Peyer's patch (tissue), 4 donors: Measurements from ENCODE around the gene PARD6B. TPM values are rescaled to one million over a fixed set of nuclear protein-coding genes. Genes with fewer than 3 reads are reported as not detected.

Experiments used
- DNase-seq, 3 donors: peaks; one replicate each; pipeline ENCODE4 v3.0.0-alpha.2; 2017 to 2019
- H3K27ac ChIP-seq, 4 donors: fragments of 200-600 bp; sonication (generic); one replicate each; pipeline ENCODE4 v1.5.1; 2016 to 2019
- H3K27me3 ChIP-seq, 2 donors: fragments of 200-600 bp; sonication (generic); one replicate each; pipeline ENCODE4 v1.5.1; 2019
- H3K36me3 ChIP-seq, 3 donors: fragments of 200-600 bp; sonication (generic); one replicate each; pipeline ENCODE4 v1.5.1; 2016 to 2019
- H3K4me1 ChIP-seq, 4 donors: fragments of 200-600 bp; sonication (generic); one replicate each; pipeline ENCODE4 v1.5.1; 2016 to 2019
- H3K4me3 ChIP-seq, 4 donors: fragments of 200-600 bp; sonication (generic); 1 replicate in 3 of 4; 2 replicates in 1 of 4; pipeline ENCODE4 v1.5.1; 2016 to 2019; ENCODE audit warnings: mild to moderate bottlenecking in 1 of 4
- H3K9me3 ChIP-seq, 4 donors: fragments of 200-600 bp; sonication (generic); one replicate each; pipeline ENCODE4 v1.5.1; 2016 to 2019; ENCODE audit warnings: mild to moderate bottlenecking in 1 of 4
- POLR2A ChIP-seq, 2 donors: fragments of 450-650 bp; IDR thresholded peaks; one replicate each; pipeline ENCODE4 v1.5.1; 2017; ENCODE audit warnings: antibody characterized with exemption in 2 of 2, mild to moderate bottlenecking in 2 of 2, moderate library complexity in 2 of 2
- total RNA-seq, 4 donors: library from RNA; depleted of rRNA; stranded (reverse); fragments of >200 nt; gene quantifications; one replicate each; pipeline ENCODE4 v1.1.0, GENCODE V29; 2016
- TF ChIP-seq, protein P1 (sequence below), 6 experiments: fragments of 450-650 bp in 4 of 6; fragments of 200-600 bp in 2 of 6; sonication (generic) in 1 of 6; IDR thresholded peaks; one replicate each; pipeline ENCODE4 v1.5.1; 2017 to 2019; ENCODE audit warnings: antibody characterized with exemption in 6 of 6, mild to moderate bottlenecking in 3 of 6, moderate library complexity in 1 of 6

The PARD6B gene
- total RNA-seq, 4 donors from 2014 or later, result 6.6 to 27.0 (median 18.4) TPM

DNA sequence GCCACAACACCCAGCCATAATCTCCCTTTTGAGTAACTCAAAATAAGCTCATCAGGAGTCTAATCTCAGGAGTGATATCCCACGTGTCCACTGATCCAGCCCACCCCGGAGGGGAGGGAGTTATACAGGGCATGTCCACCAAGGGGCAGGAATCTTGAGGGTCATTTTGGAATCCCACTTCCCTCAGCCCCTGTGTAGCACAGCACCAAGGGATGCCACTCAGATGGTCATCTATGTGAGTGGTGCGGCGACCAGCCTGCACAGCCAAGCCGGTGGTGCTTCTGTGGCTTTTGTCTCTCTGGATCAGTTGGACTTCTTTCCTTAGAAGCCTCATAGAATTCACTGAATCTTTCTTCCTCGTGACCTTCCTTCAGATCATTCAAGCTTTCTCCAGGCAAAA, 52.5 kb downstream of the PARD6B start:
- H3K27ac ChIP-seq, result no peak overlapping the region
- H3K9me3 ChIP-seq, result no peaks in the 10 kb centered on the region
- no peak overlapping the region for H3K4me3 ChIP-seq
- no peaks in the 10 kb centered on the region for H3K27me3 ChIP-seq
- H3K36me3 ChIP-seq, result no peaks in the 10 kb centered on the region
- no peaks in the 10 kb centered on the region for H3K4me1 ChIP-seq
- no peak for TF ChIP-seq POLR2A (IDR thresholded peaks at IDR 0.05)
- TF ChIP-seq, protein P1, sequence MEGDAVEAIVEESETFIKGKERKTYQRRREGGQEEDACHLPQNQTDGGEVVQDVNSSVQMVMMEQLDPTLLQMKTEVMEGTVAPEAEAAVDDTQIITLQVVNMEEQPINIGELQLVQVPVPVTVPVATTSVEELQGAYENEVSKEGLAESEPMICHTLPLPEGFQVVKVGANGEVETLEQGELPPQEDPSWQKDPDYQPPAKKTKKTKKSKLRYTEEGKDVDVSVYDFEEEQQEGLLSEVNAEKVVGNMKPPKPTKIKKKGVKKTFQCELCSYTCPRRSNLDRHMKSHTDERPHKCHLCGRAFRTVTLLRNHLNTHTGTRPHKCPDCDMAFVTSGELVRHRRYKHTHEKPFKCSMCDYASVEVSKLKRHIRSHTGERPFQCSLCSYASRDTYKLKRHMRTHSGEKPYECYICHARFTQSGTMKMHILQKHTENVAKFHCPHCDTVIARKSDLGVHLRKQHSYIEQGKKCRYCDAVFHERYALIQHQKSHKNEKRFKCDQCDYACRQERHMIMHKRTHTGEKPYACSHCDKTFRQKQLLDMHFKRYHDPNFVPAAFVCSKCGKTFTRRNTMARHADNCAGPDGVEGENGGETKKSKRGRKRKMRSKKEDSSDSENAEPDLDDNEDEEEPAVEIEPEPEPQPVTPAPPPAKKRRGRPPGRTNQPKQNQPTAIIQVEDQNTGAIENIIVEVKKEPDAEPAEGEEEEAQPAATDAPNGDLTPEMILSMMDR (IDR thresholded peaks at IDR 0.05), result no peak
- no peak for DNase-seq

DNA sequence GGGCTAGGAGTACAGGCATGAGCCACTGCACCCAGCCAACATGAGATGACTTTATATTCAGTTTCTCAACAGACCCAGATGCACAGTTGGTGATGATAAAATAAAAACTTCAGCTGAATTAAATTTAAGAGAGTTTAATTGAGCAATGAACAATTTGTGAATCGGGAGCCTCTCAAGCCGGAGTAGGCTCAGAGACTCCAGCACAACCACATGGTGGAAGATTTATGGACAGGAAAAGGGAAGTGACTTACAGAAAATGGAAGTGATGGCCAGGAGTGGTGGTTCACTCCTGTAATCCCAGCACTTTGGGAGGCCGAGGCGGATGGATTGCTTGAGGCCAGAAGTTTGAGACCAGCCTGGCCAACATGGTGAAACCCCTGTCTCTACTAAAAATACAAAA, 53.1 kb downstream of the PARD6B start:
- Histone ChIP-seq H3K4me1 (no peaks in the 10 kb centered on the region), H3K27me3 (no peaks in the 10 kb centered on the region), H3K9me3 (no peaks in the 10 kb centered on the region), H3K36me3 (no peaks in the 10 kb centered on the region), H3K4me3 (no peak overlapping the region), H3K27ac (no peak overlapping the region)
- no peak for DNase-seq
- TF ChIP-seq, protein P1 (IDR thresholded peaks at IDR 0.05), result no peak
- no peak for TF ChIP-seq POLR2A (IDR thresholded peaks at IDR 0.05)

DNA sequence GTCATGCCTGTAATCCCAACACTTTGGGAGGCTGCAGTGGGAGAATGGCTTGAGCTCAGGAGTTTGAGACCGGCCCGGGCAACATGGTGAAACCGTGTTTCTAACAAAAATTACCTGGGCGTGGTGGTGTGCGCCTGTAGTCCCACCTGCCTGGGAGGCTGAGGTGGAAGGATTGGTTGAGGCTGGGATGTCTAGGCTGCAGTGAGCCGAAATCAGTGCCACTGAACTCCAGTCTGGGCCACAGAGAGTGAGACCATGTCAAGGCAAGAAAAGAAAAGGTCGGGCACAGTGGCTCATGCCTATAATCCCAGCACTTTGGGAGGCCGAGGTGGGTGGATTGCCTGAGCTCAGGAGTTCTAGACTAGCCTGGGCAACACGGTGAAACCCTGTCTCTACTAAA, 55.3 kb downstream of the PARD6B start:
- DNase-seq, result no peak
- no peaks in the 10 kb centered on the region for H3K9me3 ChIP-seq
- no peak overlapping the region for H3K4me3 ChIP-seq
- H3K4me1 ChIP-seq, result peaks cover 0 to 12% (median 3%) of the 10 kb centered on the region in 4 donors
- no peaks in the 10 kb centered on the region for H3K36me3 ChIP-seq
- TF ChIP-seq, protein P1 (IDR thresholded peaks at IDR 0.05), result no peak
- no peak for TF ChIP-seq POLR2A (IDR thresholded peaks at IDR 0.05)
- no peaks in the 10 kb centered on the region for H3K27me3 ChIP-seq
- H3K27ac ChIP-seq, result no peak overlapping the region

DNA sequence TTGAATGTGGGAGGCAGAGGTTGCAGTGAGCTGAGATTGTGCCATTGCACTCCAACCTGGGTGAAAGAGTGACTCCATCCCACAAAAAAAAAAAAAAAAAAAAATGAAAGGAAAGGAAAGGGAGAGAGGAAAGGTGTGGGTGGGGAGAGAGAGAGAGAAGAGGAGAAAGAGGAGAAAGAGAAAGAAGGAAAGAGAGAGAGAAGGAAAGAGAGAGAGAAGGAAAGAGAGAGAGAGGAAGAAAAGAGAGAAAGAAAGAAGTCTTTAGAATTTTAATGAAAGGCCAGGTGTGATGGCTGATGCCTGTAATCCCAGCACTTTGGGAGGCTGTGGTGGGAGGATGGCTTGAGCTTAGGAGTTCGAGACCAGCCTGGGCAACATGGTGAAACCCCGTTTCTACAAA, 55.8 kb downstream of the PARD6B start:
- TF ChIP-seq POLR2A (IDR thresholded peaks at IDR 0.05), result no peak
- TF ChIP-seq, protein P1 (IDR thresholded peaks at IDR 0.05), result no peak
- no peaks in the 10 kb centered on the region for H3K27me3 ChIP-seq

DNA sequence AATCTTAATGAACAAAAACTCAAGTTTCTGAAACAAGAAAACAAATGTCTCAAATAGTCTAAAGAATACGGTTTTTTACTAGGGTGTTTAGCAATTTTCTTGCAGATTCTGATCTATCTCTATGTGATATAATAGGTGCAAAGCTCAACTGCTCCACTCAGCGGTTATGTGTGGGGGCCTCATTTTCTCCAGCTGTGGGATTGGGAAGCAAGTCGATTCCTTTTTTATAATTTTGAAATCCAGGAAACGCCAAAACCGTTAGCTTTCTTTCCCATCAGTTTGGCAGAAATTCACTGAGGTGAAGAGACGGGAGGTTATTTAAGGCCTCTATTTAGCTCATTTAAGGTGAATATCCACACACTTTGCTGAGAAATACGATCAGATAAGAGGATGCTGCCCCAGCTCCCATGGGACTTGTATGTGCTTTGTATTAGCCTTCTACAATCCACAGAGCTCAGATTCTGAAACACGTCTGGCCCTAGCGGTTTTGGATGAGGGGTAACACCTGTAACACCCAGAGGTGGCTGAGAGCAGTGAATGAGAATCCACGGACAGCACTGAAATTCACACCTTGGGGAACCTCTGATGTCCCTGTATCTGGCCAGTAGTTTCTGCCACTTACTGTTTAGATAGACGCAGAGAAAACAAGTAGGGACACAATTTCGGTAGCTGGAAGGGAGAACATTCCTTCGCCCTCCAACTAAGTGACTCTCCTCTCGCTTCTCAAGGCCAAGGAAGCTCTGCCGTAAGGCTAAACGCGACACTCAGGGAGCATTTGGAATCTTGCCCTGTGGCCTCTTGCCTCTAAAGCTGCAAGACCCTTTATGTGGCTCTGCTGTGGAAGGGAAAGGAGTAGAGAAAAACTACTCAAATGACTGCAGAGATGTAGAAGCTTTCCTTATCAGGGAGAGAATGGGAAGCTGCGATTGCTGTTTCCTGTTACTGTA, 56.9 kb downstream of the PARD6B start:
- no peaks in the 10 kb centered on the region for H3K36me3 ChIP-seq
- no peak overlapping the region for H3K4me3 ChIP-seq
- no peaks in the 10 kb centered on the region for H3K27me3 ChIP-seq
- peaks cover 0 to 12% (median 3%) of the 10 kb centered on the region in 4 donors for H3K4me1 ChIP-seq
- TF ChIP-seq, protein P1 (IDR thresholded peaks at IDR 0.05), result peak in 3 of 6 experiments; percentile 6 to 22 (median 18)
- no peak for TF ChIP-seq POLR2A (IDR thresholded peaks at IDR 0.05)
- no peak for DNase-seq
- no peaks in the 10 kb centered on the region for H3K9me3 ChIP-seq
- H3K27ac ChIP-seq, result no peak overlapping the region

More for the DNA sequence above, 55.8 kb downstream of the PARD6B start:
- H3K36me3 ChIP-seq, result no peaks in the 10 kb centered on the region
- H3K9me3 ChIP-seq, result no peaks in the 10 kb centered on the region
- no peak overlapping the region for H3K4me3 ChIP-seq
- no peak for DNase-seq
- H3K4me1 ChIP-seq, result peaks cover 0 to 12% (median 3%) of the 10 kb centered on the region in 4 donors
- H3K27ac ChIP-seq, result no peak overlapping the region
